ENCODE results near the gene FAM236D.
"Not testable (repeated sequence)": the region's sequence is repeated elsewhere in the genome, so short reads cannot be mapped to it uniquely, and the experiment has no call there.

FAM236D gene

GRCh38 chrX:72808110-72808509, at the start of gene FAM236D:
Gene FAM236D, minus strand, starts transcription at chrX:72808210. Its CDS starts 100 bp downstream, at chrX:72808110.
- not testable (repeated sequence) for H3K4me3 ChIP-seq (ENCODE audit: low read length); H3K27me3 ChIP-seq (ENCODE audit: insufficient read depth, low read length); H3K4me1 ChIP-seq (ENCODE audit: insufficient read depth, low read length); H2AFZ ChIP-seq (ENCODE audit: low read depth, low read length); H3K9me3 ChIP-seq (ENCODE audit: low read length); H3K36me3 ChIP-seq (ENCODE audit: insufficient read depth, low read length)

- not testable (repeated sequence) for H3K9me3 ChIP-seq (ENCODE audit: low read length); H3K27me3 ChIP-seq (ENCODE audit: insufficient read depth, low read length); H2AFZ ChIP-seq (ENCODE audit: low read depth, low read length); H3K4me3 ChIP-seq (ENCODE audit: low read length); H3K4me1 ChIP-seq (ENCODE audit: insufficient read depth, low read length); H3K36me3 ChIP-seq (ENCODE audit: insufficient read depth, low read length)
Observed at GRCh38 chrX:72837532-72837931, 29.5 kb upstream of the FAM236D start.

- H3K4me1 ChIP-seq (ENCODE audit: insufficient read depth, low read length); H3K36me3 ChIP-seq (ENCODE audit: insufficient read depth, low read length); H2AFZ ChIP-seq (ENCODE audit: low read depth, low read length); H3K27me3 ChIP-seq (ENCODE audit: insufficient read depth, low read length); H3K9me3 ChIP-seq (ENCODE audit: low read length); H3K4me3 ChIP-seq (ENCODE audit: low read length): not testable (repeated sequence)
Observed at GRCh38 chrX:72830701-72831100, 22.7 kb upstream of the FAM236D start.

- H3K27me3 ChIP-seq (ENCODE audit: insufficient read depth, low read length); H3K4me1 ChIP-seq (ENCODE audit: insufficient read depth, low read length); H3K9me3 ChIP-seq (ENCODE audit: low read length); H2AFZ ChIP-seq (ENCODE audit: low read depth, low read length); H3K36me3 ChIP-seq (ENCODE audit: insufficient read depth, low read length); H3K4me3 ChIP-seq (ENCODE audit: low read length): not testable (repeated sequence)
Observed at GRCh38 chrX:72790390-72790789, 17.6 kb downstream of the FAM236D start.

GRCh38 chrX:72788142-72788541, 19.9 kb downstream of the FAM236D start:
- H2AFZ ChIP-seq (ENCODE audit: low read depth, low read length); H3K36me3 ChIP-seq (ENCODE audit: insufficient read depth, low read length); H3K27me3 ChIP-seq (ENCODE audit: insufficient read depth, low read length): not testable (repeated sequence)

GRCh38 chrX:72783964-72784363, 24.0 kb downstream of the FAM236D start:
- H3K9me3 ChIP-seq (ENCODE audit: low read length); H3K27me3 ChIP-seq (ENCODE audit: insufficient read depth, low read length); H3K36me3 ChIP-seq (ENCODE audit: insufficient read depth, low read length); H3K4me3 ChIP-seq (ENCODE audit: low read length); H3K4me1 ChIP-seq (ENCODE audit: insufficient read depth, low read length); H2AFZ ChIP-seq (ENCODE audit: low read depth, low read length): not testable (repeated sequence)

More at GRCh38 chrX:72788142-72788541, 19.9 kb downstream of the FAM236D start:
- not testable (repeated sequence) for H3K4me3 ChIP-seq (ENCODE audit: low read length); H3K9me3 ChIP-seq (ENCODE audit: low read length); H3K4me1 ChIP-seq (ENCODE audit: insufficient read depth, low read length)

GRCh38 chrX:72783365-72783936, 24.6 kb downstream of the FAM236D start:
- not testable (repeated sequence) for H3K4me1 ChIP-seq (ENCODE audit: insufficient read depth, low read length); H3K27me3 ChIP-seq (ENCODE audit: insufficient read depth, low read length); H3K4me3 ChIP-seq (ENCODE audit: low read length); H3K36me3 ChIP-seq (ENCODE audit: insufficient read depth, low read length); H2AFZ ChIP-seq (ENCODE audit: low read depth, low read length); H3K9me3 ChIP-seq (ENCODE audit: low read length)

GRCh38 chrX:72782560-72782959, 25.4 kb downstream of the FAM236D start, which contains the start of gene FAM236B:
Gene FAM236B, minus strand, starts transcription at chrX:72782660. Its CDS starts 100 bp downstream, at chrX:72782560.
- not testable (repeated sequence) for H3K4me3 ChIP-seq (ENCODE audit: low read length); H3K36me3 ChIP-seq (ENCODE audit: insufficient read depth, low read length); H3K4me1 ChIP-seq (ENCODE audit: insufficient read depth, low read length); H3K9me3 ChIP-seq (ENCODE audit: low read length); H3K27me3 ChIP-seq (ENCODE audit: insufficient read depth, low read length); H2AFZ ChIP-seq (ENCODE audit: low read depth, low read length)

- not testable (repeated sequence) for H3K27me3 ChIP-seq (ENCODE audit: insufficient read depth, low read length); H3K4me1 ChIP-seq (ENCODE audit: insufficient read depth, low read length); H3K36me3 ChIP-seq (ENCODE audit: insufficient read depth, low read length); H2AFZ ChIP-seq (ENCODE audit: low read depth, low read length); H3K4me3 ChIP-seq (ENCODE audit: low read length); H3K9me3 ChIP-seq (ENCODE audit: low read length)
Observed at GRCh38 chrX:72778146-72778545, 29.9 kb downstream of the FAM236D start.

- not testable (repeated sequence) for H3K4me3 ChIP-seq (ENCODE audit: low read length); H3K27me3 ChIP-seq (ENCODE audit: insufficient read depth, low read length); H3K36me3 ChIP-seq (ENCODE audit: insufficient read depth, low read length); H2AFZ ChIP-seq (ENCODE audit: low read depth, low read length); H3K4me1 ChIP-seq (ENCODE audit: insufficient read depth, low read length); H3K9me3 ChIP-seq (ENCODE audit: low read length)
Observed at GRCh38 chrX:72777467-72777790, 30.6 kb downstream of the FAM236D start.

- not testable (repeated sequence) for H3K36me3 ChIP-seq (ENCODE audit: insufficient read depth, low read length); H3K27me3 ChIP-seq (ENCODE audit: insufficient read depth, low read length); H3K9me3 ChIP-seq (ENCODE audit: low read length); H3K4me3 ChIP-seq (ENCODE audit: low read length); H3K4me1 ChIP-seq (ENCODE audit: insufficient read depth, low read length); H2AFZ ChIP-seq (ENCODE audit: low read depth, low read length)
Observed at GRCh38 chrX:72776653-72777466, 31.1 kb downstream of the FAM236D start, which contains the start of gene DMRTC1B. Gene DMRTC1B, plus strand, starts transcription at chrX:72776890. Its CDS starts 68,246 bp downstream, at chrX:72845136.

GRCh38 chrX:72760454-72760853, 47.6 kb downstream of the FAM236D start:
- H3K9me3 ChIP-seq (ENCODE audit: low read length); H3K27me3 ChIP-seq (ENCODE audit: insufficient read depth, low read length); H3K36me3 ChIP-seq (ENCODE audit: insufficient read depth, low read length); H2AFZ ChIP-seq (ENCODE audit: low read depth, low read length); H3K4me3 ChIP-seq (ENCODE audit: low read length); H3K4me1 ChIP-seq (ENCODE audit: insufficient read depth, low read length): not testable (repeated sequence)
